Sigmoid colon (tissue), 4 donors: ENCODE results near the gene CDH18.

Experiments used
- EP300 ChIP-seq, 4 donors: sonication (generic); formaldehyde crosslinking; IDR thresholded peaks; one replicate each; pipeline ENCODE4 v1.6.1; 2017; ENCODE audit warnings: antibody characterized with exemption in 4 of 4
- POLR2A ChIP-seq, 2 donors: fragments of 450-650 bp; IDR thresholded peaks; one replicate each; pipeline ENCODE4 v1.6.1; 2016; ENCODE audit warnings: antibody characterized with exemption in 2 of 2, mild to moderate bottlenecking in 2 of 2, moderate library complexity in 2 of 2
- POLR2AphosphoS5 ChIP-seq, 4 donors: sonication (generic); formaldehyde crosslinking; IDR thresholded peaks; one replicate each; pipeline ENCODE4 v1.6.1; 2017; ENCODE audit warnings: antibody characterized with exemption in 4 of 4
- TF ChIP-seq, protein P1 (sequence below), 4 experiments: fragments of 450-650 bp in 3 of 4; fragments of 200-600 bp in 1 of 4; IDR thresholded peaks; one replicate each; pipeline ENCODE4 v1.5.1; 2016 to 2019; ENCODE audit warnings: antibody characterized with exemption in 4 of 4, mild to moderate bottlenecking in 3 of 4, moderate library complexity in 2 of 4

GRCh38 chr5:19608444-19609002, 379.5 kb downstream of the CDH18 start:
- TF ChIP-seq, protein P1, sequence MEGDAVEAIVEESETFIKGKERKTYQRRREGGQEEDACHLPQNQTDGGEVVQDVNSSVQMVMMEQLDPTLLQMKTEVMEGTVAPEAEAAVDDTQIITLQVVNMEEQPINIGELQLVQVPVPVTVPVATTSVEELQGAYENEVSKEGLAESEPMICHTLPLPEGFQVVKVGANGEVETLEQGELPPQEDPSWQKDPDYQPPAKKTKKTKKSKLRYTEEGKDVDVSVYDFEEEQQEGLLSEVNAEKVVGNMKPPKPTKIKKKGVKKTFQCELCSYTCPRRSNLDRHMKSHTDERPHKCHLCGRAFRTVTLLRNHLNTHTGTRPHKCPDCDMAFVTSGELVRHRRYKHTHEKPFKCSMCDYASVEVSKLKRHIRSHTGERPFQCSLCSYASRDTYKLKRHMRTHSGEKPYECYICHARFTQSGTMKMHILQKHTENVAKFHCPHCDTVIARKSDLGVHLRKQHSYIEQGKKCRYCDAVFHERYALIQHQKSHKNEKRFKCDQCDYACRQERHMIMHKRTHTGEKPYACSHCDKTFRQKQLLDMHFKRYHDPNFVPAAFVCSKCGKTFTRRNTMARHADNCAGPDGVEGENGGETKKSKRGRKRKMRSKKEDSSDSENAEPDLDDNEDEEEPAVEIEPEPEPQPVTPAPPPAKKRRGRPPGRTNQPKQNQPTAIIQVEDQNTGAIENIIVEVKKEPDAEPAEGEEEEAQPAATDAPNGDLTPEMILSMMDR (IDR thresholded peaks at IDR 0.05) = no peak
- no peak for TF ChIP-seq POLR2AphosphoS5 (IDR thresholded peaks at IDR 0.05)
- TF ChIP-seq EP300 (IDR thresholded peaks at IDR 0.05) = no peak
- TF ChIP-seq POLR2A (IDR thresholded peaks at IDR 0.05) = no peak
